ENCODE data around the gene OXSR1. TPM values are rescaled to one million over a fixed set of nuclear protein-coding genes. Genes with fewer than 3 reads are reported as not detected.

OXSR1 gene
- total and polyA plus RNA-seq, 2 of the 13 experiments (the other 11 are each of a cell fraction or from before 2014, with no cell fraction given), result 27.4 to 32.6 TPM

DNA sequence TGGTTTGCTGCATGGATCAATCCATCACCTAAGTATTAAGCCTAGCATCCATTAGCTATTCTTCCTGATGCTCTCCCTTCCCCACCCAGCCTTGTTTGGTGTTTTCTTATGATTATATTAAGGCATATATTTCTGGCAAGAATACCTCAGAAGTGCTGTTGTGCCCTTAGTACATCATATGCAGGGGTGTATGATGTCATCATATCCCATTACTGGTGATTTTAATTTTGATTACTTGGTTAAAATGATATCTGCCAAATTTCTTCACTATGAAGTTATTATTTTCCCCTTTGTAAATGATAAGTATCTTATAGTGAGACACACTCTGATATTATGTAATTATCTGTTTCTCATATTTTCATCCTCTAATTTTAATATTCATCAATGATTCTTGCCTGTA, 132.2 kb downstream of the OXSR1 start:
- CTCF ChIA-PET (ENCODE audit: low intra/inter-chr PET ratio, low total read pairs), result interaction anchor here (1.1 kb wide), 1 partner anchor 180 kb away, joined by 3 read pairs; no protein-coding TSS in a partner anchor
- H3K4me2 ChIP-seq (ENCODE audit: low read depth, low read length), result no peak overlapping the region
- no peak for ATAC-seq
- TF ChIP-seq ZNF768 (CRISPR knock-in tag; IDR thresholded peaks at IDR 0.05), result no peak
- TF ChIP-seq HNRNPH1 (optimal IDR thresholded peaks at IDR 0.05; ENCODE audit: low read depth, low read length), result no peak
- peak; percentile 71 for TF ChIP-seq ATF7 (IDR thresholded peaks at IDR 0.05)
- TF ChIP-seq ATF7 (CRISPR knock-in tag; IDR thresholded peaks at IDR 0.05), result no peak
- H3K27me3 ChIP-seq (ENCODE audit: control insufficient read depth in 1 of 2, insufficient read depth in 2 of 2, low read length in 2 of 2), result peaks cover 0 to 3% of the 10 kb centered on the region in 2 experiments; a peak in 1 of 5 replicates
- intact Hi-C loops (cut with micrococcal nuclease; ENCODE audit: unreplicated experiment), result no loop called here
- in situ Hi-C loops (cut with HindIII; ENCODE audit: extremely low pct_ligation_motif_present, low pct_unique_long_range_greater_than_20kb), result no loop called here
- H3K27ac ChIP-seq (ENCODE audit: extremely low read length, insufficient read depth, low read length), result no peak overlapping the region
- FAIRE-seq, result no peak
- H3K4me3 ChIP-seq (replicated peaks in 1 of 3; ENCODE audit: insufficient read depth in 1 of 3, low read depth in 2 of 3, low read length in 3 of 3), result no peak overlapping the region
- POLR2A ChIA-PET, result interaction anchor here (1.0 kb wide), 1 partner anchor 180 kb away, joined by 3 read pairs; no protein-coding TSS in a partner anchor
- no peaks in the 10 kb centered on the region for H4K20me1 ChIP-seq (ENCODE audit: insufficient read depth, low read length)
- H3K79me2 ChIP-seq (ENCODE audit: insufficient read depth, low read length), result no peaks in the 10 kb centered on the region
- no peak overlapping the region for H2AFZ ChIP-seq (ENCODE audit: low read length)
- H3K9ac ChIP-seq (ENCODE audit: insufficient read depth, low read depth, low read length), result no peak overlapping the region
- BruUV-seq (replicated peaks), result no TSS peak
- H3K4me1 ChIP-seq (ENCODE audit: insufficient read depth, low read length), result no peaks in the 10 kb centered on the region
- H3K9me3 ChIP-seq (ENCODE audit: low read length), result no peaks in the 10 kb centered on the region
- H3K36me3 ChIP-seq (replicated peaks in 1 of 2; ENCODE audit: control insufficient read depth in 1 of 2, insufficient read depth in 2 of 2, low read length in 2 of 2), result no peaks in the 10 kb centered on the region
- no peak for DNase-seq (ENCODE audit: low spot score)

DNA sequence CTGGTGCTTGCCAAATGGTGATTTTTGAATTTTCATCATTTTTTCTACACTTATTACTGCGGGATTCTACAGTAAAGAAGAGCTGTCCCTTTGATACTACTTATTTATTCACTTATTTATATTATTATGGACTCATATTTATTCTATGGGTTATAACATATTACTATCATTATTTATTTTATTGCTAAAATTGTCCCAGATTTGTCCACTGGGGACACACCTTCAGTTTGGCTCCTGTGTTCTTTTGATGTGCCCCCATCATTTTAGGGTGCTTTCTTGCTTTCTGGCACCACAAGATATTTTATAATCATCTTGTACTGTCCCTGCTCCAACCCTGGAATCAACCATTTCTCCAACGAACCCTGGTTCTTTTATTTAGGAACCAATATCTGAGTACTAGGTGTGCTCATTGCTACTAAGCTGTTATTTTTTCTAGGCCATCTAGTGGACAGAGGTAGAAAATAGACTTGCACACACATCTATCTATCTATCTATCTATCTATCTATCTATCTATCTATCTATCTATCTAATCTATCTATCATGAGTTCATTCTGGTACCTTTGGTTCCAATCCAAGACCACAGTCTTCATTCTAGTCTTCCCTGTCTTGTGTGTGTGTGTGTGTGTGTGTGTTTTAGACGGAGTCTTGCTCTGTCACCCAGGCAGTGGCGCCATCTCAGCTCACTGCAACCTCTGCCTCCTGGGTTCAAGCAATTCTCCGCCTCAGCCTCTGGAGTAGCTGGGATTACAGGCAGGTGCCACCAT, 132.8 kb downstream of the OXSR1 start:
- BruUV-seq (replicated peaks), result no TSS peak
- H3K4me2 ChIP-seq (ENCODE audit: low read depth, low read length), result no peak overlapping the region
- DNase-seq (ENCODE audit: low spot score) (no peak), FAIRE-seq (no peak), ATAC-seq (peak; percentile 59; the same call in 2 of the 3 replicates)
- TF ChIP-seq, protein P1, sequence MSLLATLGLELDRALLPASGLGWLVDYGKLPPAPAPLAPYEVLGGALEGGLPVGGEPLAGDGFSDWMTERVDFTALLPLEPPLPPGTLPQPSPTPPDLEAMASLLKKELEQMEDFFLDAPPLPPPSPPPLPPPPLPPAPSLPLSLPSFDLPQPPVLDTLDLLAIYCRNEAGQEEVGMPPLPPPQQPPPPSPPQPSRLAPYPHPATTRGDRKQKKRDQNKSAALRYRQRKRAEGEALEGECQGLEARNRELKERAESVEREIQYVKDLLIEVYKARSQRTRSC (CRISPR knock-in tag; IDR thresholded peaks at IDR 0.05; ENCODE audit: low read depth), result no peak
- TF ChIP-seq, protein P2, sequence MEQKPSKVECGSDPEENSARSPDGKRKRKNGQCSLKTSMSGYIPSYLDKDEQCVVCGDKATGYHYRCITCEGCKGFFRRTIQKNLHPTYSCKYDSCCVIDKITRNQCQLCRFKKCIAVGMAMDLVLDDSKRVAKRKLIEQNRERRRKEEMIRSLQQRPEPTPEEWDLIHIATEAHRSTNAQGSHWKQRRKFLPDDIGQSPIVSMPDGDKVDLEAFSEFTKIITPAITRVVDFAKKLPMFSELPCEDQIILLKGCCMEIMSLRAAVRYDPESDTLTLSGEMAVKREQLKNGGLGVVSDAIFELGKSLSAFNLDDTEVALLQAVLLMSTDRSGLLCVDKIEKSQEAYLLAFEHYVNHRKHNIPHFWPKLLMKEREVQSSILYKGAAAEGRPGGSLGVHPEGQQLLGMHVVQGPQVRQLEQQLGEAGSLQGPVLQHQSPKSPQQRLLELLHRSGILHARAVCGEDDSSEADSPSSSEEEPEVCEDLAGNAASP (CRISPR knock-in tag; IDR thresholded peaks at IDR 0.05; ENCODE audit: borderline replicate concordance), result no peak
- no peak for TF ChIP-seq ZC3H4 (CRISPR knock-in tag; IDR thresholded peaks at IDR 0.05; ENCODE audit: borderline replicate concordance)
- no peak for TF ChIP-seq SRF (IDR thresholded peaks at IDR 0.05; ENCODE audit: low read depth, low read length)
- TF ChIP-seq, protein P3, sequence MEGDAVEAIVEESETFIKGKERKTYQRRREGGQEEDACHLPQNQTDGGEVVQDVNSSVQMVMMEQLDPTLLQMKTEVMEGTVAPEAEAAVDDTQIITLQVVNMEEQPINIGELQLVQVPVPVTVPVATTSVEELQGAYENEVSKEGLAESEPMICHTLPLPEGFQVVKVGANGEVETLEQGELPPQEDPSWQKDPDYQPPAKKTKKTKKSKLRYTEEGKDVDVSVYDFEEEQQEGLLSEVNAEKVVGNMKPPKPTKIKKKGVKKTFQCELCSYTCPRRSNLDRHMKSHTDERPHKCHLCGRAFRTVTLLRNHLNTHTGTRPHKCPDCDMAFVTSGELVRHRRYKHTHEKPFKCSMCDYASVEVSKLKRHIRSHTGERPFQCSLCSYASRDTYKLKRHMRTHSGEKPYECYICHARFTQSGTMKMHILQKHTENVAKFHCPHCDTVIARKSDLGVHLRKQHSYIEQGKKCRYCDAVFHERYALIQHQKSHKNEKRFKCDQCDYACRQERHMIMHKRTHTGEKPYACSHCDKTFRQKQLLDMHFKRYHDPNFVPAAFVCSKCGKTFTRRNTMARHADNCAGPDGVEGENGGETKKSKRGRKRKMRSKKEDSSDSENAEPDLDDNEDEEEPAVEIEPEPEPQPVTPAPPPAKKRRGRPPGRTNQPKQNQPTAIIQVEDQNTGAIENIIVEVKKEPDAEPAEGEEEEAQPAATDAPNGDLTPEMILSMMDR (CRISPR knock-in tag; IDR thresholded peaks at IDR 0.05), result peak; percentile 15; the same call in 1 of the 2 replicates
- TF ChIP-seq NR2C2 (CRISPR knock-in tag; IDR thresholded peaks at IDR 0.05; ENCODE audit: borderline replicate concordance), result no peak
- TF ChIP-seq KDM1A (CRISPR knock-in tag; IDR thresholded peaks at IDR 0.05), result no peak
- 41% methylated on average over 5 of the region's 5 CpGs for WGBS (ENCODE audit: low lambda C conversion rate)
- H3K9ac ChIP-seq (ENCODE audit: insufficient read depth, low read depth, low read length), result no peak overlapping the region
- POLR2A ChIA-PET, result interaction anchor here (1.0 kb wide), 1 partner anchor 180 kb away, joined by 3 read pairs; no protein-coding TSS in a partner anchor
- H3K27me3 ChIP-seq (ENCODE audit: control insufficient read depth in 1 of 2, insufficient read depth in 2 of 2, low read length in 2 of 2), result peaks cover 0 to 3% of the 10 kb centered on the region in 2 experiments; a peak in 1 of 5 replicates
- intact Hi-C loops (cut with micrococcal nuclease; ENCODE audit: unreplicated experiment), result no loop called here
- H3K4me3 ChIP-seq (replicated peaks in 1 of 3; ENCODE audit: insufficient read depth in 1 of 3, low read depth in 2 of 3, low read length in 3 of 3), result no peak overlapping the region
- no peak overlapping the region for H2AFZ ChIP-seq (ENCODE audit: low read length)
- in situ Hi-C loops (cut with HindIII; ENCODE audit: extremely low pct_ligation_motif_present, low pct_unique_long_range_greater_than_20kb), result no loop called here
- no peaks in the 10 kb centered on the region for H3K36me3 ChIP-seq (replicated peaks in 1 of 2; ENCODE audit: control insufficient read depth in 1 of 2, insufficient read depth in 2 of 2, low read length in 2 of 2)
- CTCF ChIA-PET (ENCODE audit: low intra/inter-chr PET ratio, low total read pairs), result interaction anchor here (1.1 kb wide), 1 partner anchor 181 kb away, joined by 3 read pairs; no protein-coding TSS in a partner anchor
- H4K20me1 ChIP-seq (ENCODE audit: insufficient read depth, low read length), result no peaks in the 10 kb centered on the region
- H3K79me2 ChIP-seq (ENCODE audit: insufficient read depth, low read length), result no peaks in the 10 kb centered on the region
- H3K4me1 ChIP-seq (ENCODE audit: insufficient read depth, low read length), result no peaks in the 10 kb centered on the region
- H3K9me3 ChIP-seq (ENCODE audit: low read length), result no peaks in the 10 kb centered on the region
- no peak overlapping the region for H3K27ac ChIP-seq (ENCODE audit: extremely low read length, insufficient read depth, low read length)
